GM23338 (cell line): ENCODE measurements around the gene TRNP1.

ENCODE experiments used
- CTCF ChIP-seq, 2 experiments: fragments of 200-600 bp in 1 of 2; sonication (generic) in 1 of 2; conservative IDR thresholded peaks; 2 replicates each; pipeline versions ENCODE4 v1.5.1 to v1.6.1; 2016 to 2017; ENCODE audit warnings: antibody characterized with exemption in 2 of 2, low read depth in 2 of 2, mild to moderate bottlenecking in 2 of 2, moderate library complexity in 1 of 2
- EZH2 ChIP-seq: fragments of 200-600 bp; sonication (generic); IDR thresholded peaks from one replicate; pipeline ENCODE4 v1.8.0; 2017; ENCODE audit warnings: antibody characterized with exemption, mild to moderate bottlenecking, low read depth; ENCODE audit not compliant: unreplicated experiment
- EZH2phosphoT487 ChIP-seq: fragments of 200-600 bp; sonication (generic); IDR thresholded peaks from one replicate; pipeline ENCODE4 v1.8.1; 2018; ENCODE audit warnings: antibody characterized with exemption; ENCODE audit not compliant: unreplicated experiment
- POLR2AphosphoS5 ChIP-seq: IDR thresholded peaks from 2 replicates; pipeline ENCODE4 v1.6.1; 2016; ENCODE audit warnings: antibody characterized with exemption, low read depth
- ZNF331 ChIP-seq: fragments of 250-450 bp; sonication (Bioruptor Pico); IDR thresholded peaks from 2 replicates; pipeline ENCODE4 v1.5.0; 2020; ENCODE audit warnings: low read depth, mild to moderate bottlenecking, moderate library complexity
- TF ChIP-seq, protein P1 (sequence below): IDR thresholded peaks from one replicate; pipeline ENCODE4 v1.6.1; 2018; ENCODE audit warnings: antibody characterized with exemption; ENCODE audit not compliant: unreplicated experiment

- TF ChIP-seq CTCF (conservative IDR thresholded peaks at IDR 0.05; ENCODE audit: low read depth in 2 of 2) (no peak), EZH2 (no peak), EZH2phosphoT487 (no peak), ZNF331 (CRISPR knock-in tag) (no peak), POLR2AphosphoS5 (no peak)
- TF ChIP-seq, protein P1, sequence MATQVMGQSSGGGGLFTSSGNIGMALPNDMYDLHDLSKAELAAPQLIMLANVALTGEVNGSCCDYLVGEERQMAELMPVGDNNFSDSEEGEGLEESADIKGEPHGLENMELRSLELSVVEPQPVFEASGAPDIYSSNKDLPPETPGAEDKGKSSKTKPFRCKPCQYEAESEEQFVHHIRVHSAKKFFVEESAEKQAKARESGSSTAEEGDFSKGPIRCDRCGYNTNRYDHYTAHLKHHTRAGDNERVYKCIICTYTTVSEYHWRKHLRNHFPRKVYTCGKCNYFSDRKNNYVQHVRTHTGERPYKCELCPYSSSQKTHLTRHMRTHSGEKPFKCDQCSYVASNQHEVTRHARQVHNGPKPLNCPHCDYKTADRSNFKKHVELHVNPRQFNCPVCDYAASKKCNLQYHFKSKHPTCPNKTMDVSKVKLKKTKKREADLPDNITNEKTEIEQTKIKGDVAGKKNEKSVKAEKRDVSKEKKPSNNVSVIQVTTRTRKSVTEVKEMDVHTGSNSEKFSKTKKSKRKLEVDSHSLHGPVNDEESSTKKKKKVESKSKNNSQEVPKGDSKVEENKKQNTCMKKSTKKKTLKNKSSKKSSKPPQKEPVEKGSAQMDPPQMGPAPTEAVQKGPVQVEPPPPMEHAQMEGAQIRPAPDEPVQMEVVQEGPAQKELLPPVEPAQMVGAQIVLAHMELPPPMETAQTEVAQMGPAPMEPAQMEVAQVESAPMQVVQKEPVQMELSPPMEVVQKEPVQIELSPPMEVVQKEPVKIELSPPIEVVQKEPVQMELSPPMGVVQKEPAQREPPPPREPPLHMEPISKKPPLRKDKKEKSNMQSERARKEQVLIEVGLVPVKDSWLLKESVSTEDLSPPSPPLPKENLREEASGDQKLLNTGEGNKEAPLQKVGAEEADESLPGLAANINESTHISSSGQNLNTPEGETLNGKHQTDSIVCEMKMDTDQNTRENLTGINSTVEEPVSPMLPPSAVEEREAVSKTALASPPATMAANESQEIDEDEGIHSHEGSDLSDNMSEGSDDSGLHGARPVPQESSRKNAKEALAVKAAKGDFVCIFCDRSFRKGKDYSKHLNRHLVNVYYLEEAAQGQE: no peak
Observed at GRCh38 chr1:26971590-26971989, 21.9 kb upstream of the TRNP1 start.
